Neural progenitor cell (in vitro differentiated cells): ENCODE results near the gene AQP1. TPM values are rescaled to one million over a fixed set of nuclear protein-coding genes. Genes with fewer than 3 reads are reported as not detected.

Experiments
- DNase-seq: peaks from one replicate; pipeline ENCODE4 v3.0.0-alpha.2; 2016; ENCODE audit warnings: low spot score
- H2AFZ ChIP-seq: fragments of 200-600 bp; sonication (generic); replicated peaks from 2 replicates; pipeline ENCODE4 v1.6.1; 2016; ENCODE audit warnings: antibody characterized with exemption
- H3F3A ChIP-seq: fragments of 200-600 bp; sonication (generic); 2 replicates; pipeline ENCODE4 v1.6.1; 2016; ENCODE audit warnings: antibody characterized with exemption, low read depth
- H3K27ac ChIP-seq: fragments of 200-600 bp; sonication (generic); 2 replicates; pipeline ENCODE4 v1.5.1; 2016; ENCODE audit warnings: mild to moderate bottlenecking
- H3K27me3 ChIP-seq: fragments of 200-600 bp; sonication (generic); 2 replicates; pipeline ENCODE4 v1.6.1; 2016; ENCODE audit warnings: mild to moderate bottlenecking, moderate library complexity
- H3K36me3 ChIP-seq: fragments of 200-600 bp; sonication (generic); 2 replicates; pipeline ENCODE4 v1.5.1; 2016
- H3K4me1 ChIP-seq: fragments of 200-600 bp; sonication (generic); 2 replicates; pipeline ENCODE4 v1.6.1; 2016; ENCODE audit warnings: mixed run types
- H3K4me2 ChIP-seq: fragments of 200-600 bp; sonication (generic); 2 replicates; pipeline ENCODE4 v1.6.1; 2016
- H3K4me3 ChIP-seq: fragments of 200-600 bp; sonication (generic); 2 replicates; pipeline ENCODE4 v1.5.1; 2016
- H3K79me2 ChIP-seq: fragments of 200-600 bp; sonication (generic); 2 replicates; pipeline ENCODE4 v1.6.1; 2016; ENCODE audit warnings: low read depth
- H3K9ac ChIP-seq: fragments of 200-600 bp; sonication (generic); 2 replicates; pipeline ENCODE4 v1.6.1; 2016
- H3K9me3 ChIP-seq: fragments of 200-600 bp; sonication (generic); 2 replicates; pipeline ENCODE4 v1.5.1; 2016; ENCODE audit warnings: low read depth
- H4K20me1 ChIP-seq: fragments of 200-600 bp; sonication (generic); 2 replicates; pipeline ENCODE4 v1.6.1; 2016; ENCODE audit warnings: low read depth
- H3K27ac Mint-ChIP-seq: 3 replicates; pipeline ENCODE4 v1.8.0; 2021; ENCODE audit warnings: mixed read lengths
- H3K27me3 Mint-ChIP-seq: 2 replicates; pipeline ENCODE4 v1.8.0; 2022; ENCODE audit warnings: low read depth, mild to moderate bottlenecking, inconsistent platforms, moderate library complexity, mixed read lengths; ENCODE audit not compliant: insufficient read depth
- H3K36me3 Mint-ChIP-seq: 3 replicates; pipeline ENCODE4 v1.8.0; 2021; ENCODE audit warnings: mixed read lengths
- H3K4me1 Mint-ChIP-seq: 3 replicates; pipeline ENCODE4 v1.8.0; 2021; ENCODE audit warnings: mixed read lengths
- H3K4me3 Mint-ChIP-seq: 3 replicates; pipeline ENCODE4 v1.8.0; 2021; ENCODE audit warnings: mild to moderate bottlenecking, moderate library complexity, mixed read lengths
- H3K9me3 Mint-ChIP-seq: 3 replicates; pipeline ENCODE4 v1.8.0; 2020; ENCODE audit warnings: mixed read lengths
- EZH2 ChIP-seq: fragments of 200-600 bp; sonication (generic); IDR thresholded peaks from 2 replicates; pipeline ENCODE4 v1.6.1; 2017; ENCODE audit warnings: antibody characterized with exemption, mild to moderate bottlenecking, moderate library complexity
- EZH2phosphoT487 ChIP-seq: fragments of 200-600 bp; sonication (generic); IDR thresholded peaks from 2 replicates; pipeline ENCODE4 v1.6.1; 2017; ENCODE audit warnings: antibody characterized with exemption
- total RNA-seq: library from RNA; depleted of rRNA; stranded (reverse); fragments of >200 nt; gene quantifications from 2 replicates; pipeline ENCODE4 v1.2.3, GENCODE V29; 2015; ENCODE audit warnings: low replicate concordance
- TF ChIP-seq, protein P1 (sequence below): fragments of 200-600 bp; sonication (generic); IDR thresholded peaks from 2 replicates; pipeline ENCODE4 v1.5.1; 2017; ENCODE audit warnings: antibody characterized with exemption, mild to moderate bottlenecking

Gene AQP1
- total RNA-seq, 1 donor from 2014 or later: not detected

DNA sequence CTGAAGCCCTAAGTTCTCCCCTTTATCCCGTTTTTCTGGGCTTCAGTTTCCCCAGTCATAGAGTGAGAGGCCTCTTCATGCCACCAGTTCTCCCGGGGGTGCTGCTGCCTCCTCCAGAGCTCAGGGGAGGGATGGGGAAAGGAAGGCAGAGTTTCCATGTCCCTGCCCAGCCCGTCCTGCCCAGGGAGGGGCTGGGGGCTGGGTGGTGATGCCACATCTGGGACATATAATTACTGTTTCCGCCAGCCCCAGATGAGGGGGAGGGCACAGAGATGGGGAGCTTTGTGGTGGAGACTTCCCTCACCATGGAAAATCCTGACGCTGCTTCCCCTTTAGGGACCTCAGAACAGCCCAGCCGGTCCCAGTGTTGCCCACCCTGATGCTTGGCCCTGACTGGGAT is 4.1 kb downstream of the AQP1 start:
- H3K79me2 ChIP-seq: no peaks in the 10 kb centered on the region
- no peak overlapping the region for H3K9ac ChIP-seq
- no peaks in the 10 kb centered on the region for H4K20me1 ChIP-seq
- no peak overlapping the region for H3K4me2 ChIP-seq
- Mint-ChIP-seq H3K27ac (no peak overlapping the region), H3K36me3 (no peaks in the 10 kb centered on the region), H3K9me3 (no peaks in the 10 kb centered on the region), H3K4me3 (no peak overlapping the region), H3K4me1 (peaks cover 27% of the 10 kb centered on the region), H3K27me3 (peaks cover 9% of the 10 kb centered on the region)
- TF ChIP-seq EZH2 (no peak), EZH2phosphoT487 (no peak)
- TF ChIP-seq, protein P1, sequence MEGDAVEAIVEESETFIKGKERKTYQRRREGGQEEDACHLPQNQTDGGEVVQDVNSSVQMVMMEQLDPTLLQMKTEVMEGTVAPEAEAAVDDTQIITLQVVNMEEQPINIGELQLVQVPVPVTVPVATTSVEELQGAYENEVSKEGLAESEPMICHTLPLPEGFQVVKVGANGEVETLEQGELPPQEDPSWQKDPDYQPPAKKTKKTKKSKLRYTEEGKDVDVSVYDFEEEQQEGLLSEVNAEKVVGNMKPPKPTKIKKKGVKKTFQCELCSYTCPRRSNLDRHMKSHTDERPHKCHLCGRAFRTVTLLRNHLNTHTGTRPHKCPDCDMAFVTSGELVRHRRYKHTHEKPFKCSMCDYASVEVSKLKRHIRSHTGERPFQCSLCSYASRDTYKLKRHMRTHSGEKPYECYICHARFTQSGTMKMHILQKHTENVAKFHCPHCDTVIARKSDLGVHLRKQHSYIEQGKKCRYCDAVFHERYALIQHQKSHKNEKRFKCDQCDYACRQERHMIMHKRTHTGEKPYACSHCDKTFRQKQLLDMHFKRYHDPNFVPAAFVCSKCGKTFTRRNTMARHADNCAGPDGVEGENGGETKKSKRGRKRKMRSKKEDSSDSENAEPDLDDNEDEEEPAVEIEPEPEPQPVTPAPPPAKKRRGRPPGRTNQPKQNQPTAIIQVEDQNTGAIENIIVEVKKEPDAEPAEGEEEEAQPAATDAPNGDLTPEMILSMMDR: no peak
- no peak for DNase-seq
- no peaks in the 10 kb centered on the region for H3K9me3 ChIP-seq
- no peak overlapping the region for H3K4me3 ChIP-seq
- no peaks in the 10 kb centered on the region for H3K36me3 ChIP-seq
- H2AFZ ChIP-seq: no peak overlapping the region
- peaks cover 37% of the 10 kb centered on the region for H3K4me1 ChIP-seq
- no peak overlapping the region for H3K27ac ChIP-seq
- H3F3A ChIP-seq: no peaks in the 10 kb centered on the region
- H3K27me3 ChIP-seq: no peaks in the 10 kb centered on the region

DNA sequence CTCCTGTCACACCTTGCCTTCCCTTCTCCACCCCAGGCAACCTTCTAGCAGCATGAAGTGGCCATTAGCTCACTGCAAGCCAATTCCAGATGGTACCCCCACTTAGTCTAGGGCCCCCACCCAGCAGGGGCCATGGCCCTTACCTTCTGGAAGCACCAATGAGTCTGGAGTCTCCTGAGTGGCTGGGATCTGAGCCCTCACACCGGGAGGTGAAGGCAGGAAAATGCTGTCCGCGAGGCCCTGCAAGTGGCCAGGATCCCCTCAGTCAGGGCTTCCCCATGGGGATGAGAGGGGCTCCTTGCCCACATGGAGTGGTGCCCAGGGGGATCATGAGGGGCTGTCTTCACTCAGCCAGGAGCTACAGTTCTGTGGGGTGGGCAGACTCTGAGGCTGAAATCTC is 4.6 kb downstream of the AQP1 start:
- TF ChIP-seq, protein P1: no peak
- Histone ChIP-seq H4K20me1 (no peaks in the 10 kb centered on the region), H3K27ac (no peak overlapping the region), H3K4me2 (no peak overlapping the region), H2AFZ (no peak overlapping the region), H3K4me3 (no peak overlapping the region), H3K36me3 (no peaks in the 10 kb centered on the region), H3K9ac (no peak overlapping the region), H3K27me3 (no peaks in the 10 kb centered on the region), H3K79me2 (no peaks in the 10 kb centered on the region), H3F3A (no peaks in the 10 kb centered on the region), H3K9me3 (no peaks in the 10 kb centered on the region), H3K4me1 (peaks cover 32% of the 10 kb centered on the region)
- Mint-ChIP-seq H3K27ac (peak overlapping the region; percentile 69), H3K36me3 (no peaks in the 10 kb centered on the region), H3K4me1 (peaks cover 23% of the 10 kb centered on the region), H3K9me3 (no peaks in the 10 kb centered on the region), H3K4me3 (no peak overlapping the region), H3K27me3 (peaks cover 9% of the 10 kb centered on the region)
- no peak for DNase-seq

DNA sequence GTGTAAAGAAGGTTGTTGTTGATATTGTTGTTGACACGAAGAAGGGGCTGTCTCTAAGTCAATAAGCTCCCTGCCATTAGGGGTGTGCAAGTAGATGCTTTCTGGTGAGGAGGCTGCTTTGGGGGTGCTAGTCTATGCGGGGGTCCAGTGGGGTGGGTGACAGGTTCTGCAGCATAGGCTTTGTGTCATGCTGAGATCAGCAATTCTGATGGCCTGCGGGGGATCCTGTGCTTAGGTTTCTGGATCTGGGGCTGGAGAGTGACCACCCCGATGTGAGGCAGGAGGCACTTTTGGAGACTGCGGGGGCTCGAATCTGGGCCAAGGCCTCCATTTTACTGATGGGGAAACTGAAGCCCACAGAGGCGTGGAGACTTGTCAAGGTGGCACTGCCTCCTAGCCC is 5.1 kb downstream of the AQP1 start:
- Histone ChIP-seq H4K20me1 (no peaks in the 10 kb centered on the region), H2AFZ (no peak overlapping the region), H3K4me3 (no peak overlapping the region), H3K9ac (no peak overlapping the region), H3K27ac (no peak overlapping the region), H3F3A (no peaks in the 10 kb centered on the region), H3K4me2 (no peak overlapping the region), H3K4me1 (peaks cover 27% of the 10 kb centered on the region), H3K79me2 (no peaks in the 10 kb centered on the region), H3K9me3 (no peaks in the 10 kb centered on the region), H3K36me3 (no peaks in the 10 kb centered on the region), H3K27me3 (no peaks in the 10 kb centered on the region)
- Mint-ChIP-seq H3K36me3 (no peaks in the 10 kb centered on the region), H3K4me1 (peaks cover 23% of the 10 kb centered on the region), H3K27me3 (peaks cover 11% of the 10 kb centered on the region), H3K9me3 (no peaks in the 10 kb centered on the region), H3K27ac (peak overlapping the region; percentile 69), H3K4me3 (no peak overlapping the region)
- TF ChIP-seq EZH2 (no peak), EZH2phosphoT487 (no peak)
- TF ChIP-seq, protein P1: no peak
- no peak for DNase-seq
